Fibroblast of villous mesenchyme (primary cell): ENCODE measurements around the gene GABPA. TPM values are rescaled to one million over a fixed set of nuclear protein-coding genes. Genes with fewer than 3 reads are reported as not detected.
"Not testable (repeated sequence)": the region's sequence is repeated elsewhere in the genome, so short reads cannot be mapped to it uniquely, and the experiment has no call there.

Experiments used
- DNase-seq: peaks from one replicate; pipeline ENCODE4 v3.0.0-alpha.2; 2010; ENCODE audit warnings: low read depth
- H3K4me3 ChIP-seq: 2 replicates; pipeline ENCODE4 v1.5.1; 2011; ENCODE audit warnings: low read depth, mild to moderate bottlenecking, low read length
- CTCF ChIP-seq: IDR thresholded peaks from 2 replicates; pipeline ENCODE4 v1.5.1; 2012; ENCODE audit warnings: low read depth, mild to moderate bottlenecking, low read length; ENCODE audit not compliant: insufficient read depth
- total RNA-seq: library from RNA; depleted of rRNA; stranded (reverse); fragments of >200 nt; gene quantifications from 2 replicates; pipeline ENCODE4 v1.2.3, GENCODE V29; 2012

The GABPA gene
- total RNA-seq, 1 donor = 31.1 TPM

- DNase-seq = no peak
- no peak overlapping the region for H3K4me3 ChIP-seq
- no peak for TF ChIP-seq CTCF
Measured at GRCh38 chr21:25760061-25760460, 25.3 kb downstream of the GABPA start.

GRCh38 chr21:25760677-25761076 lies 25.9 kb downstream of the GABPA start:
- no peak for DNase-seq
- TF ChIP-seq CTCF = no peak
- H3K4me3 ChIP-seq = no peak overlapping the region

- TF ChIP-seq CTCF = no peak
- no peak for DNase-seq
- no peak overlapping the region for H3K4me3 ChIP-seq
Measured at GRCh38 chr21:25764065-25764464, 29.3 kb downstream of the GABPA start.

- TF ChIP-seq CTCF = no peak
- no peak for DNase-seq
- no peak overlapping the region for H3K4me3 ChIP-seq
Measured at GRCh38 chr21:25767921-25768320, 33.1 kb downstream of the GABPA start.

- H3K4me3 ChIP-seq = no peak overlapping the region
- no peak for TF ChIP-seq CTCF
- DNase-seq = no peak
Measured at GRCh38 chr21:25772686-25773085, 37.9 kb downstream of the GABPA start.

GRCh38 chr21:25776440-25776839 lies 41.7 kb downstream of the GABPA start:
- DNase-seq = no peak
- H3K4me3 ChIP-seq = no peak overlapping the region
- TF ChIP-seq CTCF = no peak

- not testable (repeated sequence) for H3K4me3 ChIP-seq, DNase-seq
Measured at GRCh38 chr21:25778126-25778875, 43.5 kb downstream of the GABPA start.
